A673 (cell line): ENCODE data around the gene BRD4. TPM values are rescaled to one million over a fixed set of nuclear protein-coding genes. Genes with fewer than 3 reads are reported as not detected.

Experiments used
- BruUV-seq: library from RNA; stranded (reverse); fragments of 400-500 nt; replicated peaks from 2 replicates; lab custom pipeline; 2021; lab: Mats Ljungman, UMichigan
- CTCF ChIA-PET: fragments of 300-600 bp; sonication (Branson Sonifier 250); formaldehyde crosslinking; loops from one replicate; lab custom pipeline; 2022; ENCODE audit warnings: antibody characterized with exemption; lab: Charles Lee
- POLR2A ChIA-PET: fragments of 300-600 bp; sonication (Branson Sonifier 250); formaldehyde crosslinking; loops from one replicate; lab custom pipeline; 2022; ENCODE audit warnings: antibody characterized with exemption; ENCODE audit not compliant: low non-redundant PET; lab: Charles Lee
- DNase-seq: peaks from one replicate; pipeline ENCODE4 v3.0.0-alpha.2; 2015; ENCODE audit warnings: low spot score
- H3K27ac ChIP-seq: fragments of 200-600 bp; sonication (generic); 2 replicates; pipeline ENCODE4 v1.5.1; 2016; ENCODE audit warnings: mixed run types, low read depth, mild to moderate bottlenecking, mixed read lengths, antibody characterized with exemption, low read length; ENCODE audit not compliant: poor library complexity, severe bottlenecking
- H3K27me3 ChIP-seq: fragments of 200-600 bp; sonication (generic); replicated peaks from 2 replicates; pipeline ENCODE4 v1.6.1; 2017; ENCODE audit warnings: mixed run types, low read depth, mild to moderate bottlenecking, mixed read lengths, antibody characterized with exemption, low read length; ENCODE audit not compliant: insufficient read depth, poor library complexity
- H3K36me3 ChIP-seq: fragments of 200-600 bp; sonication (generic); 2 replicates; pipeline ENCODE4 v1.6.1; 2016; ENCODE audit warnings: mixed run types, mild to moderate bottlenecking, mixed read lengths, antibody characterized with exemption, low read length; ENCODE audit not compliant: insufficient read depth, poor library complexity, severe bottlenecking
- H3K4me1 ChIP-seq: fragments of 200-600 bp; sonication (generic); 2 replicates; pipeline ENCODE4 v1.6.1; 2017; ENCODE audit warnings: mixed run types, mild to moderate bottlenecking, mixed read lengths, antibody characterized with exemption, low read length; ENCODE audit not compliant: insufficient read depth, poor library complexity, severe bottlenecking
- H3K4me3 ChIP-seq: fragments of 200-600 bp; sonication (generic); 2 replicates; pipeline ENCODE4 v1.5.1; 2016; ENCODE audit warnings: low read depth, mixed run types, mild to moderate bottlenecking, mixed read lengths, low read length; ENCODE audit not compliant: poor library complexity, severe bottlenecking
- H3K9me3 ChIP-seq: fragments of 200-600 bp; sonication (generic); 2 replicates; pipeline ENCODE4 v1.6.1; 2016; ENCODE audit warnings: mixed run types, low read depth, mild to moderate bottlenecking, mixed read lengths, antibody characterized with exemption, low read length; ENCODE audit not compliant: poor library complexity, severe bottlenecking
- EZH2 ChIP-seq: fragments of 200-600 bp; sonication (generic); IDR thresholded peaks from 2 replicates; pipeline ENCODE4 v1.6.1; 2017; ENCODE audit warnings: borderline replicate concordance, low read depth, mild to moderate bottlenecking, mixed read lengths, antibody characterized with exemption, low read length; ENCODE audit not compliant: poor library complexity, severe bottlenecking
- intact Hi-C: fragments of 100-400 bp; cut with micrococcal nuclease; formaldehyde crosslinking; loops from one replicate; pipeline ENCODE4 v1.10.0; 2022; ENCODE audit not compliant: unreplicated experiment
- total RNA-seq: library from RNA; stranded (reverse); gene quantifications from 2 replicates; pipeline ENCODE4 v1.2.3, GENCODE V29; 2021
- TF ChIP-seq, protein P1 (sequence below): fragments of 300-800, 200-600 bp; sonication (generic); conservative IDR thresholded peaks from 2 replicates; pipeline ENCODE4 v1.5.1; 2017; ENCODE audit warnings: low read depth, mild to moderate bottlenecking, antibody characterized with exemption, low read length, moderate library complexity, mixed read lengths

BRD4 gene
- total RNA-seq, 1 experiment from 2014 or later, result 174 TPM

- BruUV-seq, result no TSS peak
- ChIA-PET CTCF (no interaction called here), POLR2A (no interaction called here)
- H3K4me1 ChIP-seq, result peaks cover 18% of the 10 kb centered on the region
- no peak overlapping the region for H3K27ac ChIP-seq
- H3K27me3 ChIP-seq, result no peaks in the 10 kb centered on the region
- DNase-seq, result no peak
- H3K9me3 ChIP-seq, result no peaks in the 10 kb centered on the region
- H3K36me3 ChIP-seq, result peaks cover 65% of the 10 kb centered on the region
- no peak overlapping the region for H3K4me3 ChIP-seq
- intact Hi-C loops, result no loop called here
- TF ChIP-seq, protein P1, sequence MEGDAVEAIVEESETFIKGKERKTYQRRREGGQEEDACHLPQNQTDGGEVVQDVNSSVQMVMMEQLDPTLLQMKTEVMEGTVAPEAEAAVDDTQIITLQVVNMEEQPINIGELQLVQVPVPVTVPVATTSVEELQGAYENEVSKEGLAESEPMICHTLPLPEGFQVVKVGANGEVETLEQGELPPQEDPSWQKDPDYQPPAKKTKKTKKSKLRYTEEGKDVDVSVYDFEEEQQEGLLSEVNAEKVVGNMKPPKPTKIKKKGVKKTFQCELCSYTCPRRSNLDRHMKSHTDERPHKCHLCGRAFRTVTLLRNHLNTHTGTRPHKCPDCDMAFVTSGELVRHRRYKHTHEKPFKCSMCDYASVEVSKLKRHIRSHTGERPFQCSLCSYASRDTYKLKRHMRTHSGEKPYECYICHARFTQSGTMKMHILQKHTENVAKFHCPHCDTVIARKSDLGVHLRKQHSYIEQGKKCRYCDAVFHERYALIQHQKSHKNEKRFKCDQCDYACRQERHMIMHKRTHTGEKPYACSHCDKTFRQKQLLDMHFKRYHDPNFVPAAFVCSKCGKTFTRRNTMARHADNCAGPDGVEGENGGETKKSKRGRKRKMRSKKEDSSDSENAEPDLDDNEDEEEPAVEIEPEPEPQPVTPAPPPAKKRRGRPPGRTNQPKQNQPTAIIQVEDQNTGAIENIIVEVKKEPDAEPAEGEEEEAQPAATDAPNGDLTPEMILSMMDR, result no peak
- TF ChIP-seq EZH2, result no peak
Measured at GRCh38 chr19:15247107-15248014, 85.0 kb downstream of the BRD4 start.

DNA sequence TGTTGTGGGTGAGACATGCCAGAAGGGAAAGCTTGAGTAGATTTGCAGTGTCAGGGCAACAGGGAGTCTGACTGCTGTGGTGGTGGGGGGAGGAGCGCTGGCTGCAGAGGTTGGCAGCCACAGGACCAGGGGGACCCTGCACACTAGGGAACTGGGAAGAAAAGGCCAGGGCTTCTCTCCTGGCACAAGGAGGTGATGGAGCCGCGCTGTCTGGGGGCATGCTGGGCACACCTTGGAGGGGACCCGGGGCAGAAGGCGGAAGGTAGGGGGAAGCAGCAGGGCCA lies 86.2 kb downstream of the BRD4 start:
- Histone ChIP-seq H3K27me3 (no peaks in the 10 kb centered on the region), H3K9me3 (no peaks in the 10 kb centered on the region), H3K4me1 (peaks cover 6% of the 10 kb centered on the region), H3K4me3 (no peak overlapping the region), H3K27ac (no peak overlapping the region), H3K36me3 (peaks cover 72% of the 10 kb centered on the region)
- ChIA-PET POLR2A (interaction anchor here (0.5 kb wide), 1 partner anchor 308 kb away, joined by 6 read pairs; no protein-coding TSS in a partner anchor), CTCF (no interaction called here)
- BruUV-seq, result no TSS peak
- intact Hi-C loops, result no loop called here
- TF ChIP-seq, protein P1, result no peak
- no peak for TF ChIP-seq EZH2
- no peak for DNase-seq

DNA sequence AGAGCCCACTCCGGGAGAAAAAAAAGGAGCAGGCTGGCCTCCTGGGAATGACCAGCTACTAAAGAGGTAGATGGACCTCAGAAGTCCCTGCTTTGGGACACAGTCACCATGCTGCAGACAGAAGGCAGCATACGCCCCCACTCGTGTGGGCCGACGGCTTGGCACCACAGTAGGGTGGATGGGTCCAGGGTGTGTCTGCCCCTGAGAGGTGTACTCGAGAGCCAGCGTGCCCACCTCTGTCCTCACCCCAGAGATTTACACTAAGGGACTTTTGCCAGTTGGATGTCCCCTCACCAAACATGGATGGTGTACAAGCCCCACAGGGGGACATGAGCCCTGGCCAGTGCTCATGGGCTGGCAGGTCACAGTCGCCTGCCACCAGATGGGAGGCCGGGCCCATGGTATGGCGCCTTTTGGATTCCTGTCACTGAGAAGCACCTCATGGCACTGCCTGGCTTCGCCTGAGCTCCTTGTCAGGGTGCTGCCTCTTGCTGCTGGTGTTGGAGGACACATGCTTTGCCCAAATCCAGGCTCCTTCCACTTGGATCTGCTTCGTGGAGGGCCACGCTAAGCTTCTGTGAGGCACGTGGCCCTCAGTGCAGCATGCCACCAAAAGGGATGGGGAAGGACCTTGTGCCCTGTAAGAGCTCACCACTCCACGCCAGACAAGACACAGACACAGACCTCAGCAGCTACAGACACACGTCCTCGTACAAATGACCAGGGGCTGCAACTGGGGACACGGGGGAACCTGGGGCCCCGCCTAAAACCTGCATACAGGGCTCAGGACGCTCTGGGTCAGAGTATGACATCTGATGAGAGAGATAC lies 86.8 kb downstream of the BRD4 start:
- POLR2A ChIA-PET, result interaction anchor here (0.5 to 0.6 kb wide), 2 partner anchors 188 to 308 kb away, joined by 3 to 6 read pairs; no protein-coding TSS in a partner anchor
- H3K4me1 ChIP-seq, result peaks cover under 1% of the 10 kb centered on the region
- no peak for DNase-seq
- intact Hi-C loops, result no loop called here
- H3K9me3 ChIP-seq, result no peaks in the 10 kb centered on the region
- H3K27me3 ChIP-seq, result no peaks in the 10 kb centered on the region
- H3K27ac ChIP-seq, result no peak overlapping the region
- no TSS peak for BruUV-seq
- no peak overlapping the region for H3K4me3 ChIP-seq
- CTCF ChIA-PET, result no interaction called here
- H3K36me3 ChIP-seq, result peaks cover 71% of the 10 kb centered on the region
- TF ChIP-seq EZH2, result no peak
- TF ChIP-seq, protein P1, result no peak
